ENCODE data around the gene ASIC1.
A peak's percentile ranks its signal among the peaks of the same experiment; 100 is the strongest.

Gene ASIC1

GRCh38 chr12:50039151-50039835 is 18.1 kb upstream of the ASIC1 start:
- H3K4me3 ChIP-seq (ENCODE audit: low read depth, low read length) = no peak overlapping the region
- peak; percentile 26 for DNase-seq (ENCODE audit: low read depth)

DNA sequence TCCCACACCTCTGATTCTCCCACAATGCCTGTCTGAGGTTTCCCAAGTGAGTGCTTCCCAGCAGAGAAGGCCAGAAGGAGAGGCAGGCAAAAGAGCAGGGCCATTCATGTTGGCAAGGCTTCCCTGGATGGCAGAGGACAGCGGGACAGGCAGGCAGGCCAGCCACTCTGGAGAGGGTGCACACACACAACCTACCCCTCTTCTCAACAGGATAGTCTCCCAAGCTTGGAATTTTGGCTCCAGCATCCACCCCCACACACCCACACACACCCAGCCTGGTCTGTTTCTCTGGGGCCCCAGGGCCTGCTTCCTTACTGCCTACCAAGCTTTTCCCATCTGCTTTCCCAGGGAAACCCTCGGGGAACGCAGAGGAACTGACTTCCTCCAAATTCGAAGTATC is 16.7 kb upstream of the ASIC1 start:
- no peak overlapping the region for H3K4me3 ChIP-seq (ENCODE audit: low read depth, low read length)
- DNase-seq (ENCODE audit: low read depth) = no peak

GRCh38 chr12:50041062-50041860 is 16.1 kb upstream of the ASIC1 start:
- DNase-seq (ENCODE audit: low read depth) = no peak
- H3K4me3 ChIP-seq (ENCODE audit: low read depth, low read length) = no peak overlapping the region

DNA sequence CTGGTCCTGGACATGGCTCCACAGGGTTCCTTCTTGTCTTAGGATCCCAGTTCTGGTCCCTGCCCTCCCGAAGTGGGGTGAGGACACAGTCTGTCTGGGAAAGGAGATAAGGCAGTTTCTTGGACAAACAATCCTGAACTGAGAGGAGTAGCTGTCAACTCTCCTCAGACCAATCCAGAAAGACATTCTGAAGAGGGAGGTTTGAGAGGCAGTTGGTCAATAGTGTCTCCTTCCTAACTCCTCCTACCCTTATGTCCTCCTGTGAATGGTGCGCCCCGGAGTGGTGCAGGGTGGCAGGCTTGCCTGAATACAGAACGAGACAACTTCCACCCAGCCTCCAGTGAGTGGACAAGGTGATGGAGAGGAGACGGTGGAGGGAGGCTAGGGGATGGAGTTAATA is 15.4 kb upstream of the ASIC1 start:
- DNase-seq (ENCODE audit: low read depth) = no peak

GRCh38 chr12:50042693-50043092 is 14.7 kb upstream of the ASIC1 start:
- no peak overlapping the region for H3K4me3 ChIP-seq (ENCODE audit: low read depth, low read length)
- DNase-seq (ENCODE audit: low read depth) = no peak

More for the DNA sequence above, 15.4 kb upstream of the ASIC1 start:
- H3K4me3 ChIP-seq (ENCODE audit: low read depth, low read length) = no peak overlapping the region

GRCh38 chr12:50043308-50043707 is 14.1 kb upstream of the ASIC1 start:
- DNase-seq (ENCODE audit: low read depth) = no peak
- no peak overlapping the region for H3K4me3 ChIP-seq (ENCODE audit: low read depth, low read length)

DNA sequence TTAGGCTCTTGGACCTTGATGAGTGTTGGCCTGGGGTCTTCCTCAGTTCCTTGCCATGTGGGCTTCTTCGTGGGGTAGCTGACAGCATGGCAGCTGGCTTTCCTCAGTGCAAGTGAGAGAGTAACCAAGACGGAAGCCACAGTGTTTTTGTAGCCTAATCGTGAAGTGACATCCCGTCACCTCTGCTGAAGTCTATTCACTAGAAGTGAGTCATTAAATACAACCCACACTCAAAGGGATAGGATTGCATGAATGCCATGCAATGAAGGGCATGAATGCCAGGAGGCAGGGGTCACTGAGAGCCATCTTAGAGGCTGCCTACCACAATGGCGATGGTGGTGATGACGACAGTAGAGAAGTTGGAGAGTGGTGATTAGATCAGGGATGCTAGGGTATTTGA is 13.5 kb upstream of the ASIC1 start:
- H3K4me3 ChIP-seq (ENCODE audit: low read depth, low read length) = no peak overlapping the region
- DNase-seq (ENCODE audit: low read depth) = no peak

DNA sequence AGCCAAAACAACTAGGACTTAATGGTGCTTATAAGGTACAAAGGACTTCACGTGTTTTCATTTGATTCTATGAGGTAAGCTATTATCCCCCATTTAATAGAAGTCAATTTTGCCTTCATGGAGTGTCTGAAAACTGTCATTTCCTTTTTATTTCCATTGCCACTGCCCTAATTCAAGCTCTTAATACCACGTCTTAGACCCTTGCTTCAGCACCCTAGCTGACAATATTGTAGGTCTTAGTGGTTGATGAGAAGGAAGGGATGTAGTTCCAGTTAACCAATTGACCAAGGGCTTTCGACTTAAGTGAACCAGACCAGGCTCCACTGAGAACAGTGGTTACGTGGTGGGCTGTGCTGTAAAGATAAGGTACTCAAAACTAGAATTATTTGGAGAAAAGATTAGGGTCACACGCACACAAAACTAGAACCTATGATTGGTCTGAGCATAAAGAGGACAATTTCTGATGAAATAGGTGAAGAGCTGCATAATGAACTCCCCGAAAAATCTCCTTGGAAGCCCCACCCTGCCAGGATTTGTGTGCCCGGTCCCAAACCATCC is 9.6 kb upstream of the ASIC1 start:
- DNase-seq (ENCODE audit: low read depth) = no peak
- H3K4me3 ChIP-seq (ENCODE audit: low read depth, low read length) = no peak overlapping the region

DNA sequence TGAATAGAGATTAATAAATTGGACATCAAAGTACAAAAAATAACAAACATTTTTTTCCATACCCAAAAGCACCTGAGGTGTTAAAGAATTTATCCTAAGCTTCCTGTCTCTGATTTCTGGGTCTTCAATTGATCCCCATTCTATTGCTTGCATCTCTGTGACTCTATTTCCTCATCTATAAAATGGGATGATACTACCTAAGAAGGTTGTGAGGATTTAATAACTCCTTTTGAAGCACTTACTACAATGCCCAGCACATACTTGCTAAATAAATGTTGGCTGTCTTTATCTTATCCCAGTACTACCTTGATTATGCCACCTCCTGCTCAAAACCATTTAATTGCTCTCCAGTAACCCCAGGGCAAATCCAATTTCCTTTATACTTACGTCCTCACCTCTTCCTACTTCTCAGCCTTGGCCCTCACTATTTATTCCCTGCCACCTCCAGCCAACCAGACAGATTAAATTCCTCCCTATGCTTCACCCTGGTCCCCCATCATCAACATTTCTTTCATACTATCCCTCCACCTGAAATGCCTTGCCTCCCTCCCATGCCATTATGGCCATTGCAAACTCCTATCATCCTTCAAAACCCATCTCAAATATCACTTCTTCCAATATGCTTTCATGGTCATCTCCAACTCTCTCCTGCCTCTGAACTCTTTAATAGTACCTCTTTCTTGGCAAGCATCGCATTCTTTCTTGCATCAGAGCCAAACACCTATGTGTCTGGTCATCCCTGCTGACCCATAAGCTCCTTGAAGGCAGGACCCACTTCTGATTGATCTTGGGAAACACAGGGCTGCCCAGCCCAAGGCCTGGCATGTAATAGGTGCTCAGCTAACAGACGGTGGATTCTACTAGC is 7.9 kb upstream of the ASIC1 start:
- DNase-seq (ENCODE audit: low read depth) = no peak
- no peak overlapping the region for H3K4me3 ChIP-seq (ENCODE audit: low read depth, low read length)

GRCh38 chr12:50050119-50050385 is 7.3 kb upstream of the ASIC1 start:
- no peak for DNase-seq (ENCODE audit: low read depth)
- H3K4me3 ChIP-seq (ENCODE audit: low read depth, low read length) = peak overlapping the region; percentile 30

DNA sequence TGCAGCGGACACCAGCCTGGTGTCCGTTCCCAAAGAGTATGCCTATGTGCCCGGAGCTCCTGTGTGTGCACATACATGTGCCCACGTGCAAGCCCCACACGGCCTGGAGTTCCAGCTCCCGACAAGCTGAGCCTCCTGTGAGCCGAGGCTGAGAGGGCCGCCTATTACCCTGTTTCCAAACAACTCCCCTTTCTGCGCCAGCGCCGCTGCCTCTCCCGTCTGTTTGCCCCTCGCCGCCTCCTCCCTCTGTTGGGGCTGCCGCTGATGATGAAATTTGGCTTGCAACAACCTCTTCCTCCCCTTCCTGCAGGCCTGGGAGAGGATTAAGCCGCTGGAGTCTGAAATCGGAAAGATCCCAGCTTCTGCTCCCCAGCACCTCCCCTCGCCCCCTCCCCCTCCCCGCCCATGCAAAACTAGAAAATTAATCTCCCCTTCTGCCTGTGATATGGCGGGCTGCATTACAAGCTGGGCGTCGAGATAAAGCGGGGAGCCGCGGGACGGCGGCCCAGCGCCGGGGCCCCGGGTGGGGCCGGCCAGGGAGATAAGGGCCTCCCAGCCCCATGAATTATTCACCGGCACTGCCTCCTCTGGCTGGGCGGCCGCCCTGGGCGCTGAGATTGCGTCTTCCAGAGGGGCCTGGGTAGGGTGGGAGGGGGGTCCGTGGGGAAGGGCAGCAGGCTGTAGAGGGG is 6.8 kb upstream of the ASIC1 start:
- H3K4me3 ChIP-seq (ENCODE audit: low read depth, low read length) = peak overlapping the region; percentile 30
- no peak for DNase-seq (ENCODE audit: low read depth)

- DNase-seq (ENCODE audit: low read depth) = no peak
- no peak overlapping the region for H3K4me3 ChIP-seq (ENCODE audit: low read depth, low read length)
Observed at GRCh38 chr12:50051101-50051806, 6.1 kb upstream of the ASIC1 start.

GRCh38 chr12:50052544-50052943 is 4.9 kb upstream of the ASIC1 start:
- no peak overlapping the region for H3K4me3 ChIP-seq (ENCODE audit: low read depth, low read length)
- DNase-seq (ENCODE audit: low read depth) = no peak

DNA sequence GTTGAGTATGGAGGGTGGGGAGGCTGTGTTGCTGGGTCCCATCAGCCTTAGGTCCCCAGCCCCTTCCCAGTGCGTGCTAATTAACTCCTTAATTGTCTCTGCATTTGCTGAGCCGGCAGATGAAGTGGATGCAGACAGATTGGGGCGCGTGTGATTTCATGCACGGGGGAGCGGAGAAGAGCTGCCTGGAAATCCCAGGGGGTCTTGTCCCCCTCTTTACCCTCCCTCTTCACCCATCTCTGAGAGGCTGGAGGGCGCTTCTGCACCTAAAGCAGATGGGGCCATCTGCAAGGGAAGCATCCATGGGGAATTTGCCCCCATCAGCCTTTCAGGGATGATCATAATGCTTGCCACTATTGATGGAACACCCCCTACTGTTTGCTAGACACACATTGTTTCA is 4.4 kb upstream of the ASIC1 start:
- H3K4me3 ChIP-seq (ENCODE audit: low read depth, low read length) = no peak overlapping the region

GRCh38 chr12:50053583-50053982 is 3.8 kb upstream of the ASIC1 start:
- DNase-seq (ENCODE audit: low read depth) = no peak
- H3K4me3 ChIP-seq (ENCODE audit: low read depth, low read length) = no peak overlapping the region

More for the DNA sequence above, 4.4 kb upstream of the ASIC1 start:
- no peak for DNase-seq (ENCODE audit: low read depth)

- no peak overlapping the region for H3K4me3 ChIP-seq (ENCODE audit: low read depth, low read length)
- DNase-seq (ENCODE audit: low read depth) = no peak
Observed at GRCh38 chr12:50055831-50056638, 1.4 kb upstream of the ASIC1 start.

DNA sequence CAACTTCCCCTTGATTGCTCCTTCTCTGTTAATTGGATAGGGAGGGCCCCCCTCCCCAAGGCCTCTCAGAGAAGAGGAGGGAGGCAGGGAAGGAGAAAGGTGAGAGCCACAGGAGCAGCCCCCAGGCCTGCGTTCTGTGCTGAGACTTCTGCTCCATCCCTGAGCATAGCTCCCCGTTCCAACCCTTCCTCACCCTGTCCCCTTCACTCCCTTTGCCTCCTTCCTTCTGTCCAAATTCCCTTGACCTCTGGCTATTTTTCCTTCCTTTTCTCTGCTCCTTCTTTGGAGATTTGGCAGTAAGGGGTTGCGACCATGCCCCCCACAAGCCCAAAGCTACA is 788 bp upstream of the ASIC1 start:
- DNase-seq (ENCODE audit: low read depth) = no peak
- H3K4me3 ChIP-seq (ENCODE audit: low read depth, low read length) = peak overlapping the region; percentile 61

- DNase-seq (ENCODE audit: low read depth) = no peak
- H3K4me3 ChIP-seq (ENCODE audit: low read depth, low read length) = peak overlapping the region; percentile 61
Observed at GRCh38 chr12:50057896-50058670, 687 bp downstream of the ASIC1 start.

All from skeletal muscle cell (primary cell).